Epithelial cell of esophagus (primary cell): ENCODE measurements around the gene KRT84.

Source experiments
- DNase-seq: peaks from one replicate; pipeline ENCODE4 v3.0.0; 2010; ENCODE audit warnings: low read depth
- H3K4me3 ChIP-seq: 2 replicates; pipeline ENCODE4 v1.5.1; 2011; ENCODE audit warnings: mild to moderate bottlenecking, low read length, control low read depth
- CTCF ChIP-seq: IDR thresholded peaks from 2 replicates; pipeline ENCODE4 v1.5.1; 2011; ENCODE audit warnings: low read depth, mild to moderate bottlenecking, low read length, control low read depth, inconsistent platforms; ENCODE audit not compliant: insufficient read depth; ENCODE audit errors: missing control alignments

KRT84 gene

GRCh38 chr12:52351196-52352059 lies 34.0 kb downstream of the KRT84 start:
- TF ChIP-seq CTCF: no peak
- H3K4me3 ChIP-seq: no peak overlapping the region
- no peak for DNase-seq

- DNase-seq: no peak
- no peak for TF ChIP-seq CTCF
These were observed 34.7 kb downstream of the KRT84 start for GRCh38 chr12:52350786-52351185.

GRCh38 chr12:52350021-52350620 lies 35.3 kb downstream of the KRT84 start:
- no peak for DNase-seq
- no peak for TF ChIP-seq CTCF
- H3K4me3 ChIP-seq: no peak overlapping the region

More at GRCh38 chr12:52350786-52351185, 34.7 kb downstream of the KRT84 start:
- no peak overlapping the region for H3K4me3 ChIP-seq

GRCh38 chr12:52349196-52349595 lies 36.3 kb downstream of the KRT84 start:
- TF ChIP-seq CTCF: no peak
- H3K4me3 ChIP-seq: no peak overlapping the region
- DNase-seq: peak; percentile 69

GRCh38 chr12:52347551-52348510 lies 37.6 kb downstream of the KRT84 start:
- no peak for TF ChIP-seq CTCF
- no peak overlapping the region for H3K4me3 ChIP-seq
- no peak for DNase-seq

- no peak overlapping the region for H3K4me3 ChIP-seq
- no peak for TF ChIP-seq CTCF
- no peak for DNase-seq
These were observed 38.4 kb downstream of the KRT84 start for GRCh38 chr12:52347016-52347415.
